ENCODE data around the gene SEMA6A.

The SEMA6A gene

DNA sequence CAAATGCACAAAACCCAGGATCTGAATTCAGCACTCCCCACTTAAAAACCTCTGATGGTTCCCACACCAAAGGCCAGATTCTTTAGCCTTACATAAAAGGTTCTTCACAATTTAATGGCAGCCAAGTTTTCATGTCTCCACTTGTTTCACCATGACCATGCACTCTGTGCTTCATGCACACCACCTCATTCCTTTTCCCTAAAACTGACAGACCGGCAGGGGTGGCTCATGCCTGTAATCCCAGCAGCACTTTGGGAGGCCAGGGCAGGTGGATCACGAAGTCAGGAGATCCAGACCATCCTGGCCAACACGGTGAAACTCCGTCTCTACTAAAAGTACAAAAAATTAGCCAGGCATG lies 150.4 kb downstream of the SEMA6A start:
- Histone ChIP-seq H3K9ac (ENCODE audit: low read length) (no peak overlapping the region), H3K79me2 (ENCODE audit: insufficient read depth, low read length) (no peaks in the 10 kb centered on the region), H3F3A (ENCODE audit: insufficient read depth, low read length) (no peaks in the 10 kb centered on the region), H3K27me3 (ENCODE audit: insufficient read depth, low read length) (no peaks in the 10 kb centered on the region), H3K27ac (ENCODE audit: low read depth, low read length, poor library complexity, severe bottlenecking) (no peak overlapping the region), H3K9me3 (ENCODE audit: low read length) (no peaks in the 10 kb centered on the region), H2AFZ (ENCODE audit: low read length) (no peak overlapping the region), H3K4me3 (ENCODE audit: low read depth, low read length, poor library complexity, severe bottlenecking) (no peak overlapping the region), H3K4me1 (ENCODE audit: insufficient read depth, low read length, severe bottlenecking) (no peaks in the 10 kb centered on the region), H4K20me1 (ENCODE audit: insufficient read depth, low read length) (no peaks in the 10 kb centered on the region), H3K36me3 (ENCODE audit: insufficient read depth, low read length) (no peaks in the 10 kb centered on the region), H3K4me2 (ENCODE audit: low read length) (no peak overlapping the region), H3K9me2 (ENCODE audit: low read depth, low read length) (no peaks in the 10 kb centered on the region)
- TF ChIP-seq EZH2 (IDR thresholded peaks at IDR 0.05; ENCODE audit: borderline replicate concordance, low read length), result no peak
- TF ChIP-seq, protein P1, sequence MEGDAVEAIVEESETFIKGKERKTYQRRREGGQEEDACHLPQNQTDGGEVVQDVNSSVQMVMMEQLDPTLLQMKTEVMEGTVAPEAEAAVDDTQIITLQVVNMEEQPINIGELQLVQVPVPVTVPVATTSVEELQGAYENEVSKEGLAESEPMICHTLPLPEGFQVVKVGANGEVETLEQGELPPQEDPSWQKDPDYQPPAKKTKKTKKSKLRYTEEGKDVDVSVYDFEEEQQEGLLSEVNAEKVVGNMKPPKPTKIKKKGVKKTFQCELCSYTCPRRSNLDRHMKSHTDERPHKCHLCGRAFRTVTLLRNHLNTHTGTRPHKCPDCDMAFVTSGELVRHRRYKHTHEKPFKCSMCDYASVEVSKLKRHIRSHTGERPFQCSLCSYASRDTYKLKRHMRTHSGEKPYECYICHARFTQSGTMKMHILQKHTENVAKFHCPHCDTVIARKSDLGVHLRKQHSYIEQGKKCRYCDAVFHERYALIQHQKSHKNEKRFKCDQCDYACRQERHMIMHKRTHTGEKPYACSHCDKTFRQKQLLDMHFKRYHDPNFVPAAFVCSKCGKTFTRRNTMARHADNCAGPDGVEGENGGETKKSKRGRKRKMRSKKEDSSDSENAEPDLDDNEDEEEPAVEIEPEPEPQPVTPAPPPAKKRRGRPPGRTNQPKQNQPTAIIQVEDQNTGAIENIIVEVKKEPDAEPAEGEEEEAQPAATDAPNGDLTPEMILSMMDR (IDR thresholded peaks at IDR 0.05; ENCODE audit: low read length), result no peak

DNA sequence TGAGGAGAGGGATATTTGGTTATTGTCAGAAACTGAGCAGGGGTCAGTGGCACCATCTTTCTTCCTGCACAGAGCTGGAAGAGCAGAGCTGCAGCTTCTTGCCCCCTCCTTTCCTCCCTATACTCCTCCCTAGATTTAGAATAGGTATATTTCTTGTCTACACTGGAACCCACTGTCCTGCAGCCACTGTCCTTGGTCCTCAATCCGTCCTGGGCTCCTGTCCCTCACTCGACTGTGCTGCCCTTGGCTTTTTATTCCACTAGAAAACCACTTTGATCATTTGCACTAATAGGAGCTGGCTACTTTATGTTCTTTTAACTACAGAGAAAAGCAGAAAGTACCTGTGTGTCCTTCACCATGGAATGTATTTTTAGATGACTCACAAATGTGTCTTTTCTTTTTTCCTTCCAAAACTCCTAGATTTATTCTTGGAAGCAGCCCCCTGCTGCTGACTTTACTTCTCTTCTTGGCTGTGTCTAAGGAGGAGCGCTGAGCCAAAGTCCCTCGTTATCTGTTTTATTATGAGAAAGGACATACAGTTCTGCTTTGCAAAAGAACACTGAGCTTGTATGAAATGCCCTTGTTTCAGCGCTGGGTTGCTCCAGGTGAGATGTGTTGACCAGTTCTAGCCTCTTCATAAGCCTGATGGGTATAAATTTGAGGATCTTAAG lies 150.9 kb downstream of the SEMA6A start:
- Histone ChIP-seq H3K4me1 (ENCODE audit: insufficient read depth, low read length, severe bottlenecking) (no peaks in the 10 kb centered on the region), H3K27me3 (ENCODE audit: insufficient read depth, low read length) (no peaks in the 10 kb centered on the region), H3K9me3 (ENCODE audit: low read length) (no peaks in the 10 kb centered on the region), H4K20me1 (ENCODE audit: insufficient read depth, low read length) (no peaks in the 10 kb centered on the region), H3K9me2 (ENCODE audit: low read depth, low read length) (no peaks in the 10 kb centered on the region), H3K79me2 (ENCODE audit: insufficient read depth, low read length) (no peaks in the 10 kb centered on the region), H3K27ac (ENCODE audit: low read depth, low read length, poor library complexity, severe bottlenecking) (no peak overlapping the region), H3K4me2 (ENCODE audit: low read length) (no peak overlapping the region), H3K4me3 (ENCODE audit: low read depth, low read length, poor library complexity, severe bottlenecking) (no peak overlapping the region), H3K36me3 (ENCODE audit: insufficient read depth, low read length) (no peaks in the 10 kb centered on the region), H3K9ac (ENCODE audit: low read length) (no peak overlapping the region), H2AFZ (ENCODE audit: low read length) (no peak overlapping the region), H3F3A (ENCODE audit: insufficient read depth, low read length) (no peaks in the 10 kb centered on the region)
- TF ChIP-seq EZH2 (IDR thresholded peaks at IDR 0.05; ENCODE audit: borderline replicate concordance, low read length), result no peak
- TF ChIP-seq, protein P1 (IDR thresholded peaks at IDR 0.05; ENCODE audit: low read length), result no peak

DNA sequence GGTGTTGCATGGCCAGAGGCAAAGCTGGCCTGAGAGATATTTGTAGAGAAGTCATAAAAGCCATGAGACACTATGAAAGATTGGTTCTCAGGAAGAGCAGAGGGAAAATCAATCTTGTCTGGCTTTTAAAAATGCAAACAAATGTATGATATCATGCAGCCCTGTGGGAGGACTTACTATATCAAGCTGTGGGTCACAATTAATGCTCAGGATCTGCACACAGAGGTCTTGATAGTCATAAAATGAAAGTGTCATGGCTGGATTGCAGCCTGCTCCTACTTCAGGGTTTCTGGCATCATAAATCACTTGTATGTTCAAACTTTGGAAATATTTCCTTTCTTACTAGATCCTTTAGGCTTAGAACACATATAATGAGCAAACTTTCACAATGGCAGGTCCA lies 151.5 kb downstream of the SEMA6A start:
- Histone ChIP-seq H2AFZ (ENCODE audit: low read length) (no peak overlapping the region), H3K4me2 (ENCODE audit: low read length) (no peak overlapping the region), H3K27me3 (ENCODE audit: insufficient read depth, low read length) (no peaks in the 10 kb centered on the region), H3K27ac (ENCODE audit: low read depth, low read length, poor library complexity, severe bottlenecking) (no peak overlapping the region), H3K9me3 (ENCODE audit: low read length) (no peaks in the 10 kb centered on the region), H3K4me1 (ENCODE audit: insufficient read depth, low read length, severe bottlenecking) (no peaks in the 10 kb centered on the region), H3K4me3 (ENCODE audit: low read depth, low read length, poor library complexity, severe bottlenecking) (no peak overlapping the region), H4K20me1 (ENCODE audit: insufficient read depth, low read length) (no peaks in the 10 kb centered on the region), H3K9ac (ENCODE audit: low read length) (no peak overlapping the region), H3K79me2 (ENCODE audit: insufficient read depth, low read length) (no peaks in the 10 kb centered on the region), H3F3A (ENCODE audit: insufficient read depth, low read length) (no peaks in the 10 kb centered on the region), H3K9me2 (ENCODE audit: low read depth, low read length) (no peaks in the 10 kb centered on the region), H3K36me3 (ENCODE audit: insufficient read depth, low read length) (no peaks in the 10 kb centered on the region)
- TF ChIP-seq EZH2 (IDR thresholded peaks at IDR 0.05; ENCODE audit: borderline replicate concordance, low read length), result no peak
- TF ChIP-seq, protein P1 (IDR thresholded peaks at IDR 0.05; ENCODE audit: low read length), result no peak
